IPS DF 4.7 (cell line): ENCODE measurements around the gene ESYT2.

Source experiments
- DNase-seq: peaks from one replicate; pipeline ENCODE4 v3.0.0-alpha.2; 2013; ENCODE audit warnings: low spot score; ENCODE audit errors: extremely low read depth

The ESYT2 gene

GRCh38 chr7:158774952-158775351 is 54.4 kb downstream of the ESYT2 start:
- no peak for DNase-seq

- no peak for DNase-seq
Measured at GRCh38 chr7:158772916-158773315, 56.4 kb downstream of the ESYT2 start.

GRCh38 chr7:158771213-158771834 is 58.0 kb downstream of the ESYT2 start:
- no peak for DNase-seq

GRCh38 chr7:158767707-158768106 is 61.6 kb downstream of the ESYT2 start:
- no peak for DNase-seq

GRCh38 chr7:158766570-158767281 is 62.6 kb downstream of the ESYT2 start:
- DNase-seq = no peak

GRCh38 chr7:158765020-158765419 is 64.3 kb downstream of the ESYT2 start:
- DNase-seq = no peak

GRCh38 chr7:158763454-158764033 is 65.8 kb downstream of the ESYT2 start:
- DNase-seq = no peak

- DNase-seq = no peak
Measured at GRCh38 chr7:158761945-158762344, 67.4 kb downstream of the ESYT2 start.

GRCh38 chr7:158760936-158761335 is 68.4 kb downstream of the ESYT2 start:
- DNase-seq = no peak

GRCh38 chr7:158760445-158760764 is 68.9 kb downstream of the ESYT2 start:
- DNase-seq = no peak

GRCh38 chr7:158759749-158760444 is 69.4 kb downstream of the ESYT2 start:
- no peak for DNase-seq

GRCh38 chr7:158759245-158759614 is 70.1 kb downstream of the ESYT2 start:
- no peak for DNase-seq

- DNase-seq = no peak
Measured at GRCh38 chr7:158758586-158759244, 70.6 kb downstream of the ESYT2 start.

GRCh38 chr7:158757404-158757989 is 71.8 kb downstream of the ESYT2 start:
- DNase-seq = no peak

- no peak for DNase-seq
Measured at GRCh38 chr7:158754746-158755444, 74.4 kb downstream of the ESYT2 start.

- no peak for DNase-seq
Measured at GRCh38 chr7:158753900-158754299, 75.4 kb downstream of the ESYT2 start.

- DNase-seq = no peak
Measured at GRCh38 chr7:158751751-158752150, 77.6 kb downstream of the ESYT2 start.

GRCh38 chr7:158751199-158751598 is 78.1 kb downstream of the ESYT2 start:
- no peak for DNase-seq

GRCh38 chr7:158750702-158751101 is 78.6 kb downstream of the ESYT2 start:
- DNase-seq = no peak

GRCh38 chr7:158749396-158749795 is 79.9 kb downstream of the ESYT2 start:
- DNase-seq = no peak

GRCh38 chr7:158748335-158748734 is 81.0 kb downstream of the ESYT2 start:
- DNase-seq = no peak
